A673 (cell line): ENCODE measurements around the gene CETP.

Source experiments
- EZH2 ChIP-seq: fragments of 200-600 bp; sonication (generic); IDR thresholded peaks from 2 replicates; pipeline ENCODE4 v1.6.1; 2017; ENCODE audit warnings: borderline replicate concordance, low read depth, mild to moderate bottlenecking, mixed read lengths, antibody characterized with exemption, low read length; ENCODE audit not compliant: poor library complexity, severe bottlenecking
- TF ChIP-seq, protein P1 (sequence below): fragments of 300-800, 200-600 bp; sonication (generic); conservative IDR thresholded peaks from 2 replicates; pipeline ENCODE4 v1.5.1; 2017; ENCODE audit warnings: low read depth, mild to moderate bottlenecking, antibody characterized with exemption, low read length, moderate library complexity, mixed read lengths

DNA sequence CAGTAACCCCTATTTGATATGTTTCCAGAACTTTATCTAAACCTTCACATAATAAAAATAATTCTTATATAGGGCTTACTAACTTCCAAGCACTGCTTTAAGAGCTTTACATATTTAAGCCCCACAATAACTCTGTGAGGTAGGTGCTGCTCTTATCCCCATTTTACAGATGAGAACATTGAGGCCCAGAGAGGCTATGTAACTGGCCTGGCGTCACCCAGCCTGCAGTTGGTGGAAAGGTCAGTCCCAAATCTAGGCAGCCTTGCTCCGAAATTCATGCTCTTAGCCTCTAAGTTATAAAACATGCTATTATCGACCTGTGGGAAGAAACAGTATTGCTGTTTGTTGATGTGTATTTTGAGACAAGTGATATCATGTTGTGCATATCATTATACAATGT is 36.6 kb downstream of the CETP start:
- TF ChIP-seq, protein P1, sequence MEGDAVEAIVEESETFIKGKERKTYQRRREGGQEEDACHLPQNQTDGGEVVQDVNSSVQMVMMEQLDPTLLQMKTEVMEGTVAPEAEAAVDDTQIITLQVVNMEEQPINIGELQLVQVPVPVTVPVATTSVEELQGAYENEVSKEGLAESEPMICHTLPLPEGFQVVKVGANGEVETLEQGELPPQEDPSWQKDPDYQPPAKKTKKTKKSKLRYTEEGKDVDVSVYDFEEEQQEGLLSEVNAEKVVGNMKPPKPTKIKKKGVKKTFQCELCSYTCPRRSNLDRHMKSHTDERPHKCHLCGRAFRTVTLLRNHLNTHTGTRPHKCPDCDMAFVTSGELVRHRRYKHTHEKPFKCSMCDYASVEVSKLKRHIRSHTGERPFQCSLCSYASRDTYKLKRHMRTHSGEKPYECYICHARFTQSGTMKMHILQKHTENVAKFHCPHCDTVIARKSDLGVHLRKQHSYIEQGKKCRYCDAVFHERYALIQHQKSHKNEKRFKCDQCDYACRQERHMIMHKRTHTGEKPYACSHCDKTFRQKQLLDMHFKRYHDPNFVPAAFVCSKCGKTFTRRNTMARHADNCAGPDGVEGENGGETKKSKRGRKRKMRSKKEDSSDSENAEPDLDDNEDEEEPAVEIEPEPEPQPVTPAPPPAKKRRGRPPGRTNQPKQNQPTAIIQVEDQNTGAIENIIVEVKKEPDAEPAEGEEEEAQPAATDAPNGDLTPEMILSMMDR = no peak
- no peak for TF ChIP-seq EZH2
